Natural killer cell (primary cell): ENCODE measurements around the gene LLPH. TPM values are rescaled to one million over a fixed set of nuclear protein-coding genes. Genes with fewer than 3 reads are reported as not detected.

Experiments
- ATAC-seq, 3 donors: fragments of 150-1000 bp in 2 of 3; fragments of 200-7000 bp in 1 of 3; cut with Tn5 transposase; 1 replicate in 1 of 3; 2 replicates in 2 of 3; pipeline ENCODE4 v1.10.0; 2021; ENCODE audit warnings: mild to moderate bottlenecking in 2 of 3, moderate library complexity in 2 of 3
- DNase-seq, 2 donors: peaks; one replicate each; pipeline versions ENCODE4 v3.0.0 to v3.0.0-alpha.2; 2013 to 2021; ENCODE audit warnings: mixed read lengths in 1 of 2
- H3K27ac ChIP-seq: one replicate; pipeline ENCODE4 v1.5.1; 2013; ENCODE audit warnings: mild to moderate bottlenecking, low read length
- H3K27me3 ChIP-seq: one replicate; pipeline ENCODE4 v1.6.1; 2013; ENCODE audit warnings: low read length; ENCODE audit not compliant: control insufficient read depth, insufficient read depth
- H3K36me3 ChIP-seq: one replicate; pipeline ENCODE4 v1.6.1; 2013; ENCODE audit warnings: low read length; ENCODE audit not compliant: control insufficient read depth, insufficient read depth
- H3K4me1 ChIP-seq: one replicate; pipeline ENCODE4 v1.6.1; 2013; ENCODE audit warnings: low read length; ENCODE audit not compliant: control insufficient read depth, insufficient read depth
- H3K4me3 ChIP-seq: one replicate; pipeline ENCODE4 v1.5.1; 2013; ENCODE audit warnings: low read length
- H3K9me3 ChIP-seq: one replicate; pipeline ENCODE4 v1.6.1; 2013; ENCODE audit warnings: low read length; ENCODE audit not compliant: control insufficient read depth, insufficient read depth
- H3K27ac Mint-ChIP-seq, 2 donors: one replicate each; pipeline ENCODE4 v1.8.0; 2022; ENCODE audit warnings: mild to moderate bottlenecking in 2 of 2, mixed read lengths in 2 of 2, moderate library complexity in 1 of 2
- H3K27me3 Mint-ChIP-seq, 2 donors: one replicate each; pipeline ENCODE4 v1.8.0; 2022; ENCODE audit warnings: low read depth in 2 of 2, mixed read lengths in 2 of 2
- H3K36me3 Mint-ChIP-seq: one replicate; pipeline ENCODE4 v1.8.0; 2022; ENCODE audit warnings: mixed read lengths
- H3K4me1 Mint-ChIP-seq, 2 donors: one replicate each; pipeline ENCODE4 v1.8.0; 2022; ENCODE audit warnings: mixed read lengths in 2 of 2
- H3K4me3 Mint-ChIP-seq: one replicate; pipeline ENCODE4 v1.8.0; 2022; ENCODE audit warnings: mild to moderate bottlenecking, moderate library complexity, mixed read lengths
- H3K9me3 Mint-ChIP-seq, 2 donors: one replicate each; pipeline ENCODE4 v1.8.0; 2022; ENCODE audit warnings: mixed read lengths in 2 of 2
- WGBS: methylation state at CpG from one replicate; pipeline ENCODE4 v1.1.7; 2013; ENCODE audit warnings: missing lambda C conversion rate; ENCODE audit not compliant: insufficient coverage; 5-methylcytosine and 5-hydroxymethylcytosine counted together
- intact Hi-C: fragments of 100-400 bp; cut with micrococcal nuclease; formaldehyde crosslinking; loops from one replicate; pipeline ENCODE4 v1.14.2; 2022
- total RNA-seq, 4 donors: library from RNA; stranded (reverse); fragments of 120-200 nt in 1 of 4; gene quantifications; one replicate each; pipeline versions ENCODE4 v1.2.3 to v1.2.4, GENCODE V29; 2013 to 2022
- TF ChIP-seq, protein P1 (sequence below): fragments of 200-600 bp; IDR thresholded peaks from one replicate; pipeline ENCODE4 v1.8.0; 2022; ENCODE audit warnings: antibody characterized with exemption

The LLPH gene
- total RNA-seq, 3 donors from 2014 or later (not counting 1 experiment from before 2014, with no cell fraction given), result 24.9 to 27.3 (median 25.5) TPM

DNA sequence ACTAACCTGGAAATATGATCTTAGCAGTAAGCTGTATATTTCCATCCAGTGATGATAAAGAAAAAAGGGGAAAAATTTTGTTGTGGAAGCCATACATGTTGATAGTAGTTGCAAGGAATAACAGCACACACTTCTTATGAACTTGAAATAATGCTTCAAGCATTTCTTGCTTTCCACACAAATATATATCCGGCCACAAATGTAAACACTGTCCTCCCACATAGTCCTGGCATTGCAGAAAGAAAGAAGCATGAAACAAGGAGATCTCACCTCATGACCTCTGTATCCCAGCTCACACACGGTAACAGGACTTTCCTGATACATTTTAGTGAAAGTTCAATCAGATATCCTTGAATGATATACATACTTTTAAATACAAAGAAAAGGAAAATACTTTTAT, 56.0 kb downstream of the LLPH start:
- Histone ChIP-seq H3K27ac (no peak overlapping the region), H3K4me3 (no peak overlapping the region), H3K9me3 (no peaks in the 10 kb centered on the region), H3K27me3 (no peaks in the 10 kb centered on the region), H3K4me1 (no peaks in the 10 kb centered on the region), H3K36me3 (no peaks in the 10 kb centered on the region)
- no peak overlapping the region for H3K27ac Mint-ChIP-seq
- H3K27me3 Mint-ChIP-seq, result peaks cover 3 to 24% of the 10 kb centered on the region in 2 donors
- no peak overlapping the region for H3K4me3 Mint-ChIP-seq
- H3K9me3 Mint-ChIP-seq, result no peaks in the 10 kb centered on the region
- WGBS, result 74% methylated on average over 1 of the region's 2 CpGs
- TF ChIP-seq, protein P1, sequence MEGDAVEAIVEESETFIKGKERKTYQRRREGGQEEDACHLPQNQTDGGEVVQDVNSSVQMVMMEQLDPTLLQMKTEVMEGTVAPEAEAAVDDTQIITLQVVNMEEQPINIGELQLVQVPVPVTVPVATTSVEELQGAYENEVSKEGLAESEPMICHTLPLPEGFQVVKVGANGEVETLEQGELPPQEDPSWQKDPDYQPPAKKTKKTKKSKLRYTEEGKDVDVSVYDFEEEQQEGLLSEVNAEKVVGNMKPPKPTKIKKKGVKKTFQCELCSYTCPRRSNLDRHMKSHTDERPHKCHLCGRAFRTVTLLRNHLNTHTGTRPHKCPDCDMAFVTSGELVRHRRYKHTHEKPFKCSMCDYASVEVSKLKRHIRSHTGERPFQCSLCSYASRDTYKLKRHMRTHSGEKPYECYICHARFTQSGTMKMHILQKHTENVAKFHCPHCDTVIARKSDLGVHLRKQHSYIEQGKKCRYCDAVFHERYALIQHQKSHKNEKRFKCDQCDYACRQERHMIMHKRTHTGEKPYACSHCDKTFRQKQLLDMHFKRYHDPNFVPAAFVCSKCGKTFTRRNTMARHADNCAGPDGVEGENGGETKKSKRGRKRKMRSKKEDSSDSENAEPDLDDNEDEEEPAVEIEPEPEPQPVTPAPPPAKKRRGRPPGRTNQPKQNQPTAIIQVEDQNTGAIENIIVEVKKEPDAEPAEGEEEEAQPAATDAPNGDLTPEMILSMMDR, result no peak
- intact Hi-C loops, result no loop called here
- no peaks in the 10 kb centered on the region for H3K4me1 Mint-ChIP-seq
- DNase-seq (no peak), ATAC-seq (no peak)
- no peaks in the 10 kb centered on the region for H3K36me3 Mint-ChIP-seq

DNA sequence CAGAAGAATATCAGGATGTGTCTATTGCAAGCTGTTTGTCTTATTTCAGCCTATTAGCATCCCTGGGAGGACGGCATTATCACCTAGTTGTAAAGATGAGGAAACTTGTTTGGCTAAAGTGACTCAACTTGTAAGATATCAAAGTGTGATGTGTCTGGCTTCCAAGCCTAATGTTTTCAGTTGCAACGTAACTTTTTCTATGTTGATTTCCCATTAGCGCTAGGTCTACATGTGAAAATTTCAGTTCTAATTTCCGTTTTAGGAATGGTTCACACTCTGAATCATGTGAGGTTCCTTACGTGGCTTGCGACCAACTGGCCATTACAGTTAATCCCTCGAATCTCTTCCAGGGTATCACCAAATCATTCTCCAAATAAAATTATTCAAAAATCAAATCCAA, 58.0 kb downstream of the LLPH start:
- TF ChIP-seq, protein P1, result no peak
- 75% methylated on average over 6 of the region's 7 CpGs for WGBS
- ATAC-seq, result no peak
- H3K4me1 ChIP-seq, result no peaks in the 10 kb centered on the region
- Mint-ChIP-seq H3K4me1 (no peaks in the 10 kb centered on the region), H3K4me3 (no peak overlapping the region), H3K9me3 (no peaks in the 10 kb centered on the region), H3K27me3 (peaks cover 3 to 14% of the 10 kb centered on the region in 2 donors), H3K36me3 (no peaks in the 10 kb centered on the region), H3K27ac (no peak overlapping the region)
- no peaks in the 10 kb centered on the region for H3K27me3 ChIP-seq
- H3K36me3 ChIP-seq, result no peaks in the 10 kb centered on the region
- no peak for DNase-seq
- H3K27ac ChIP-seq, result no peak overlapping the region
- H3K4me3 ChIP-seq, result no peak overlapping the region
- intact Hi-C loops, result no loop called here
- H3K9me3 ChIP-seq, result no peaks in the 10 kb centered on the region

DNA sequence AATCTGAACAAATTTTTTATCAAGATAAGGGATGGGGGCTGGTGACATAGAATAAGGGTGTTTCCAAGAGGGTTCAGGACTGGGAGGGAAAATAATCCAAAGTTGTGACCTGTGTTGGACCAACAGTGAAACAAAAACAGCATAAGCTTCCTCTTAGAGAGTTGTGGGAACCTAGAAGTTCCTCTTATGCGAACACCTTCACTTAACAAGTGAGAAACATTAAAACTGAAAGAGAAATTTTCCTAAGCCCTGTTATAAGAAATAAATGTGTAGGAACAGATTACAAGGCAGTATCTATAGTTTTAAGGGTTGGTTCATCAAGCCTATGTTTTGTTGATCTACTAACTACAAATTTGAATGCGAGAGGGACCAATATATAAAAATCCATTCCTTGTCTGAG, 58.4 kb downstream of the LLPH start:
- no peak overlapping the region for H3K4me3 Mint-ChIP-seq

DNA sequence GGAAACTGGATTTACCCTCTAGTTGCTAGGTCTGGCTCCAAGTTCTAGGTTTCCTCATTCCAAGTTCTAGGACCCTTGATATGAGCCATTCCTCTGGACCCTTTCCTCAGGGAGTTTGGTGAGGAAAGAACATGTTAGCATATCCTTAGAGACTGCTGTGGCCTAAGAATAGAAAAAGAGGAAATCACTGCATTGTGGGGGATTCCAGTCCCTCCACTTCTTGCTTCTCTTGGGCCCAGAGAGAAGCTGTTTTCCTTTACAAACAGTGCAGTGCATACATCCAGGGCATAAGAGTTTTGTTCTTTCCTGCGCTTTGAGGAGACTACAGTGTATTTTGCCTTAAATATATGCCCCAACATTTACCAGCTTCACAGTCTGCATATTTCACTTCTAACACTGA, 59.0 kb downstream of the LLPH start:
- H3K27ac Mint-ChIP-seq, result no peak overlapping the region
- Histone ChIP-seq H3K36me3 (no peaks in the 10 kb centered on the region), H3K27me3 (no peaks in the 10 kb centered on the region), H3K4me1 (no peaks in the 10 kb centered on the region), H3K27ac (no peak overlapping the region), H3K9me3 (no peaks in the 10 kb centered on the region), H3K4me3 (no peak overlapping the region)
- no peak overlapping the region for H3K4me3 Mint-ChIP-seq
- peaks cover 0 to 8% of the 10 kb centered on the region in 2 donors for H3K4me1 Mint-ChIP-seq
- no peak for DNase-seq
- H3K9me3 Mint-ChIP-seq, result no peaks in the 10 kb centered on the region
- H3K27me3 Mint-ChIP-seq, result peaks cover 6 to 10% of the 10 kb centered on the region in 2 donors
- WGBS, result 90% methylated on average over 1 of the region's 1 CpG
- intact Hi-C loops, result no loop called here
- TF ChIP-seq, protein P1, result no peak
- no peak for ATAC-seq
- no peaks in the 10 kb centered on the region for H3K36me3 Mint-ChIP-seq

More for the DNA sequence above, 58.4 kb downstream of the LLPH start:
- intact Hi-C loops, result no loop called here
- TF ChIP-seq, protein P1, result no peak
- no peak overlapping the region for H3K27ac ChIP-seq
- H3K9me3 Mint-ChIP-seq, result no peaks in the 10 kb centered on the region
- H3K36me3 ChIP-seq, result no peaks in the 10 kb centered on the region
- no peak for DNase-seq
- no peak overlapping the region for H3K27ac Mint-ChIP-seq
- no peaks in the 10 kb centered on the region for H3K36me3 Mint-ChIP-seq
- no peak overlapping the region for H3K4me3 ChIP-seq
- ATAC-seq, result no peak
- no peaks in the 10 kb centered on the region for H3K4me1 ChIP-seq
- peaks cover 0 to 2% of the 10 kb centered on the region in 2 donors for H3K4me1 Mint-ChIP-seq
- H3K9me3 ChIP-seq, result no peaks in the 10 kb centered on the region
- no peaks in the 10 kb centered on the region for H3K27me3 ChIP-seq
- WGBS, result no CpG with 5 or more reads among the region's 2 CpGs
- H3K27me3 Mint-ChIP-seq, result peaks cover 3 to 9% of the 10 kb centered on the region in 2 donors
